Trophoblast cell (in vitro differentiated cells and primary cell): ENCODE measurements around the gene USP17L12.
"Not testable (repeated sequence)": the region's sequence is repeated elsewhere in the genome, so short reads cannot be mapped to it uniquely, and the experiment has no call there.

Experiments
- DNase-seq, 2 donors: peaks; one replicate each; pipeline ENCODE4 v3.0.0-alpha.2; 2016
- H2AFZ ChIP-seq: 2 replicates; pipeline ENCODE4 v1.6.1; 2013; ENCODE audit warnings: low read length, moderate library complexity, mild to moderate bottlenecking; ENCODE audit not compliant: insufficient read depth, poor library complexity
- H2AK5ac ChIP-seq: 2 replicates; pipeline ENCODE4 v1.6.1; 2013; ENCODE audit warnings: mild to moderate bottlenecking, low read length
- H2BK120ac ChIP-seq: 2 replicates; pipeline ENCODE4 v1.6.1; 2013; ENCODE audit warnings: low read length, mild to moderate bottlenecking, moderate library complexity; ENCODE audit not compliant: insufficient read depth, poor library complexity
- H2BK12ac ChIP-seq: 2 replicates; pipeline ENCODE4 v1.6.1; 2013; ENCODE audit warnings: mild to moderate bottlenecking, low read length, moderate library complexity
- H2BK5ac ChIP-seq: 2 replicates; pipeline ENCODE4 v1.6.1; 2013; ENCODE audit warnings: low read length, low read depth, moderate library complexity, mild to moderate bottlenecking; ENCODE audit not compliant: poor library complexity
- H3K14ac ChIP-seq: 2 replicates; pipeline ENCODE4 v1.6.1; 2013; ENCODE audit warnings: mild to moderate bottlenecking, low read length
- H3K18ac ChIP-seq: 2 replicates; pipeline ENCODE4 v1.6.1; 2013; ENCODE audit warnings: mild to moderate bottlenecking, low read length
- H3K23ac ChIP-seq: 2 replicates; pipeline ENCODE4 v1.6.1; 2013; ENCODE audit warnings: low read length
- H3K27ac ChIP-seq: 2 replicates; pipeline ENCODE4 v1.5.1; 2013; ENCODE audit warnings: low read depth, mild to moderate bottlenecking, inconsistent platforms, low read length, moderate library complexity
- H3K27me3 ChIP-seq: 2 replicates; pipeline ENCODE4 v1.6.1; 2013; ENCODE audit warnings: inconsistent platforms, mild to moderate bottlenecking, low read length, moderate library complexity; ENCODE audit not compliant: insufficient read depth
- H3K36me3 ChIP-seq, 2 experiments: 1 replicate in 1 of 2; 2 replicates in 1 of 2; pipeline ENCODE4 v1.6.1; 2013; ENCODE audit warnings: low read length in 2 of 2, mild to moderate bottlenecking in 2 of 2, moderate library complexity in 1 of 2; ENCODE audit not compliant: insufficient read depth in 2 of 2, control insufficient read depth in 1 of 2
- H3K4ac ChIP-seq: 2 replicates; pipeline ENCODE4 v1.6.1; 2013; ENCODE audit warnings: low read depth, mild to moderate bottlenecking, low read length, moderate library complexity
- H3K4me1 ChIP-seq, 2 experiments: 1 replicate in 1 of 2; 2 replicates in 1 of 2; pipeline ENCODE4 v1.6.1; 2013; ENCODE audit warnings: low read length in 2 of 2, mild to moderate bottlenecking in 2 of 2, moderate library complexity in 1 of 2; ENCODE audit not compliant: insufficient read depth in 2 of 2, control insufficient read depth in 1 of 2
- H3K4me2 ChIP-seq: 2 replicates; pipeline ENCODE4 v1.6.1; 2013; ENCODE audit warnings: inconsistent platforms, mild to moderate bottlenecking, low read length, moderate library complexity
- H3K4me3 ChIP-seq: 2 replicates; pipeline ENCODE4 v1.5.1; 2013; ENCODE audit warnings: mild to moderate bottlenecking, low read depth, low read length, inconsistent platforms
- H3K79me1 ChIP-seq: one replicate; pipeline ENCODE4 v1.6.1; 2013; ENCODE audit warnings: low read length
- H3K79me2 ChIP-seq: 2 replicates; pipeline ENCODE4 v1.6.1; 2013; ENCODE audit warnings: low read length, mild to moderate bottlenecking; ENCODE audit not compliant: control insufficient read depth, insufficient read depth, poor library complexity
- H3K9ac ChIP-seq: 2 replicates; pipeline ENCODE4 v1.6.1; 2013; ENCODE audit warnings: mild to moderate bottlenecking, low read length
- H3K9me3 ChIP-seq: 2 replicates; pipeline ENCODE4 v1.6.1; 2013; ENCODE audit warnings: low read depth, mild to moderate bottlenecking, control low read depth, inconsistent platforms, low read length; ENCODE audit not compliant: insufficient read depth
- H4K12ac ChIP-seq: 2 replicates; pipeline ENCODE4 v1.6.1; 2013; ENCODE audit warnings: low read depth, mild to moderate bottlenecking, low read length, moderate library complexity
- H4K8ac ChIP-seq: 2 replicates; pipeline ENCODE4 v1.6.1; 2013; ENCODE audit warnings: low read depth, mild to moderate bottlenecking, low read length, moderate library complexity
- H4K91ac ChIP-seq: one replicate; pipeline ENCODE4 v1.6.1; 2013; ENCODE audit warnings: low read depth, mild to moderate bottlenecking, low read length, moderate library complexity
- WGBS: extraction: QIAGEN DNeasy Blood & Tissue Kit; methylation state at CpG from one replicate; pipeline ENCODE4 v1.1.7; 2013; ENCODE audit warnings: missing lambda C conversion rate; ENCODE audit not compliant: insufficient read length, insufficient coverage; ENCODE audit errors: extremely low coverage; 5-methylcytosine and 5-hydroxymethylcytosine counted together

Gene USP17L12

DNA sequence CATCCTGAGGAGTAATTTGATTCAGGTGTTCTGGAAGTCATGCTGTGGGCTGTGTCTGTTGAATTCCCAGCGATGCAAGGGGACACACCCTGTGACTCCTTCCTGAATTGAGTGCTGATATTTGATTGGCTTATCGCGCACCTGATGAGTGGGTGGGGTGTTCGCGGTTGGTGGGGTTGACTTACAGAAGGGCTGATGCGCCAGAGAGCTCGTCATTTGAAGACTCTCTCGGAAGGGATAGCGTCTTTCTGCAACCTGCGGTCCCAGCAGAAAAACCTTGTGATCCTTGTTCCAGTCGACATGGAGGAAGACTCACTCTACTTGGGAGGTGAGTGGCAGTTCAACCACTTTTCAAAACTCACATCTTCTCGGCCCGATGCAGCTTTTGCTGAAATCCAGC lies 42.6 kb downstream of the USP17L12 start, which contains the start of gene USP17L21:
USP17L21 (plus strand) TSS at position 301 of the 400 bp plus-strand sequence; CDS start at position 301, 0 bp downstream.
- not testable (repeated sequence) for H3K27ac ChIP-seq, H3K36me3 ChIP-seq, H4K91ac ChIP-seq, H3K27me3 ChIP-seq, H4K12ac ChIP-seq, H3K9me3 ChIP-seq, H2BK5ac ChIP-seq, H3K18ac ChIP-seq, DNase-seq, H2AFZ ChIP-seq, H3K9ac ChIP-seq, H3K79me1 ChIP-seq, H3K14ac ChIP-seq, H3K4me2 ChIP-seq, H3K4me3 ChIP-seq, H2AK5ac ChIP-seq, H3K23ac ChIP-seq, H2BK12ac ChIP-seq, H4K8ac ChIP-seq, H3K4me1 ChIP-seq, H3K4ac ChIP-seq, H3K79me2 ChIP-seq, H2BK120ac ChIP-seq
- WGBS, result no CpG with 5 or more reads among the region's 13 CpGs

DNA sequence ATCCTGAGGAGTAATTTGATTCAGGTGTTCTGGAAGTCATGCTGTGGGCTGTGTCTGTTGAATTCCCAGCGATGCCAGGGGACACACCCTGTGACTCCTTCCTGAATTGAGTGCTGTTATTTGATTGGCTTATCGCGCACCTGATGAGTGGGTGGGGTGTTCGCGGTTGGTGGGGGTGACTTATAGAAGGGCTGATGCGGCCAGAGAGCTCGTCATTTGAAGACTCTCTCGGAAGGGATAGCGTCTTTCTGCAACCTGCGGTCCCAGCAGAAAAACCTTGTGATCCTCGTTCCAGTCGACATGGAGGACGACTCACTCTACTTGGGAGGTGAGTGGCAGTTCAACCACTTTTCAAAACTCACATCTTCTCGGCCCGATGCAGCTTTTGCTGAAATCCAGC lies 47.4 kb downstream of the USP17L12 start, which contains the start of gene USP17L22:
USP17L22 (plus strand) TSS at position 301 of the 400 bp plus-strand sequence; CDS start at position 301, 0 bp downstream.
- H3K4me1 ChIP-seq, result not testable (repeated sequence)

More for the DNA sequence above, 47.4 kb downstream of the USP17L12 start, which contains the start of gene USP17L22:
- H3K23ac ChIP-seq, H3K4me2 ChIP-seq, H2BK12ac ChIP-seq, H3K27me3 ChIP-seq, H3K27ac ChIP-seq, H3K36me3 ChIP-seq, DNase-seq, H3K9ac ChIP-seq, H3K9me3 ChIP-seq, H4K91ac ChIP-seq, H3K14ac ChIP-seq, H3K79me1 ChIP-seq, H2BK5ac ChIP-seq, H2BK120ac ChIP-seq, H2AK5ac ChIP-seq, H4K12ac ChIP-seq, H2AFZ ChIP-seq, H3K4ac ChIP-seq, H3K79me2 ChIP-seq, H4K8ac ChIP-seq, H3K18ac ChIP-seq, H3K4me3 ChIP-seq: not testable (repeated sequence)
- no CpG with 5 or more reads among the region's 15 CpGs for WGBS
